CMK (cell line): Measurements from ENCODE around the gene AIDA.
"Not testable (repeated sequence)": the region's sequence is repeated elsewhere in the genome, so short reads cannot be mapped to it uniquely, and the experiment has no call there.

Experiments used
- DNase-seq: peaks from one replicate; pipeline ENCODE4 v3.0.0-alpha.2; 2010; ENCODE audit warnings: low read depth

Gene AIDA

GRCh38 chr1:222712253-222713090 is at the start of gene AIDA, which contains the start of gene BROX:
Gene AIDA (minus strand): TSS chr1:222712491. CDS start chr1:222712317, 174 bp downstream.
Gene BROX (plus strand): TSS chr1:222712564. CDS start chr1:222715700, 3,136 bp downstream.
- peak; percentile 51 for DNase-seq

- DNase-seq: no peak
These were observed 48.8 kb upstream of the AIDA start for GRCh38 chr1:222761083-222761482.

- DNase-seq: no peak
These were observed 47.3 kb upstream of the AIDA start for GRCh38 chr1:222759451-222760035.

- no peak for DNase-seq
These were observed 45.5 kb upstream of the AIDA start for GRCh38 chr1:222757646-222758268.

- DNase-seq: no peak
These were observed 42.3 kb upstream of the AIDA start for GRCh38 chr1:222754366-222755139.

- DNase-seq: no peak
These were observed 39.0 kb upstream of the AIDA start for GRCh38 chr1:222751255-222751654.

- DNase-seq: no peak
These were observed 38.4 kb upstream of the AIDA start for GRCh38 chr1:222750651-222751050.

GRCh38 chr1:222749927-222750326 is 37.6 kb upstream of the AIDA start:
- DNase-seq: no peak

- not testable (repeated sequence) for DNase-seq
These were observed 29.6 kb upstream of the AIDA start for GRCh38 chr1:222741630-222742457.

GRCh38 chr1:222739929-222740328 is 27.6 kb upstream of the AIDA start:
- no peak for DNase-seq

GRCh38 chr1:222739465-222739864 is 27.2 kb upstream of the AIDA start:
- DNase-seq: no peak

GRCh38 chr1:222736972-222737371 is 24.7 kb upstream of the AIDA start, which contains the start of gene FAM177B:
Gene FAM177B (plus strand): TSS chr1:222737202. CDS start chr1:222746546, 9,344 bp downstream.
- no peak for DNase-seq

- DNase-seq: no peak
These were observed 24.2 kb upstream of the AIDA start for GRCh38 chr1:222736470-222736869.

GRCh38 chr1:222734740-222735139 is 22.4 kb upstream of the AIDA start:
- DNase-seq: no peak

GRCh38 chr1:222732216-222733159 is 20.2 kb upstream of the AIDA start:
- DNase-seq: no peak

- DNase-seq: no peak
These were observed 18.6 kb upstream of the AIDA start for GRCh38 chr1:222730866-222731265.

- DNase-seq: no peak
These were observed 16.5 kb upstream of the AIDA start for GRCh38 chr1:222728746-222729145.

- DNase-seq: no peak
These were observed 4.1 kb upstream of the AIDA start for GRCh38 chr1:222716393-222716792.

GRCh38 chr1:222713091-222713961 is 1.0 kb upstream of the AIDA start:
- DNase-seq: peak; percentile 91
